CD14-positive monocyte (primary cell): Measurements from ENCODE around the gene CABP4. TPM values are rescaled to one million over a fixed set of nuclear protein-coding genes. Genes with fewer than 3 reads are reported as not detected.

Experiments
- DNase-seq, 3 donors: peaks; one replicate each; pipeline ENCODE4 v3.0.0-alpha.2; 2011 to 2022
- H2AFZ ChIP-seq: 2 replicates; pipeline ENCODE4 v1.6.0; 2012; ENCODE audit warnings: mild to moderate bottlenecking, low read depth, low read length, inconsistent platforms; ENCODE audit not compliant: insufficient read depth, poor library complexity, severe bottlenecking
- H3K27ac ChIP-seq, 2 donors: 1 replicate in 1 of 2; 2 replicates in 1 of 2; pipeline ENCODE4 v1.5.1; 2012 to 2013; ENCODE audit warnings: low read length in 2 of 2, control low read depth in 1 of 2, inconsistent platforms in 1 of 2, low read depth in 1 of 2, mild to moderate bottlenecking in 1 of 2
- H3K27me3 ChIP-seq, 2 donors: one replicate each; pipeline versions ENCODE4 v1.6.0 to v1.6.1; 2011 to 2013; ENCODE audit warnings: low read length in 2 of 2; ENCODE audit not compliant: control insufficient read depth in 2 of 2, insufficient read depth in 2 of 2
- H3K36me3 ChIP-seq, 2 donors: replicated peaks in 1 of 2; 1 replicate in 1 of 2; 2 replicates in 1 of 2; pipeline versions ENCODE4 v1.5.1 to v1.6.1; 2012 to 2013; ENCODE audit warnings: low read length in 2 of 2, control low read depth in 1 of 2, inconsistent platforms in 1 of 2, mild to moderate bottlenecking in 1 of 2; ENCODE audit not compliant: insufficient read depth in 2 of 2, control insufficient read depth in 1 of 2
- H3K4me1 ChIP-seq, 2 donors: 1 replicate in 1 of 2; 2 replicates in 1 of 2; pipeline versions ENCODE4 v1.5.1 to v1.6.1; 2012 to 2013; ENCODE audit warnings: low read length in 2 of 2, control low read depth in 1 of 2, inconsistent platforms in 1 of 2, mild to moderate bottlenecking in 1 of 2, moderate library complexity in 1 of 2; ENCODE audit not compliant: insufficient read depth in 2 of 2, control insufficient read depth in 1 of 2
- H3K4me2 ChIP-seq: replicated peaks from 2 replicates; pipeline ENCODE3; 2012; ENCODE audit warnings: low read length, moderate library complexity, mild to moderate bottlenecking; ENCODE audit not compliant: poor library complexity, severe bottlenecking; ENCODE audit errors: extremely low read depth
- H3K4me3 ChIP-seq, 3 experiments: fragments of 200-600 bp in 1 of 3; sonication (generic) in 1 of 3; replicated peaks in 1 of 3; 1 replicate in 2 of 3; 2 replicates in 1 of 3; pipeline ENCODE4 v1.5.1; 2011 to 2013; ENCODE audit warnings: low read length in 3 of 3, mild to moderate bottlenecking in 3 of 3, control low read depth in 2 of 3, low read depth in 2 of 3, inconsistent platforms in 1 of 3, moderate library complexity in 1 of 3
- H3K79me2 ChIP-seq: 2 replicates; pipeline ENCODE4 v1.6.0; 2012; ENCODE audit warnings: mild to moderate bottlenecking, control low read depth, inconsistent platforms, low read length, moderate library complexity; ENCODE audit not compliant: insufficient read depth
- H3K9ac ChIP-seq: 2 replicates; pipeline ENCODE4 v1.6.0; 2017; ENCODE audit warnings: low read length, mild to moderate bottlenecking; ENCODE audit not compliant: insufficient read depth, poor library complexity, severe bottlenecking
- H3K9me3 ChIP-seq, 2 donors: replicated peaks in 1 of 2; 1 replicate in 1 of 2; 2 replicates in 1 of 2; pipeline versions ENCODE4 v1.5.1 to v1.6.1; 2012 to 2013; ENCODE audit warnings: low read length in 2 of 2, control low read depth in 1 of 2; ENCODE audit not compliant: control insufficient read depth in 1 of 2, insufficient read depth in 1 of 2
- H4K20me1 ChIP-seq: 2 replicates; pipeline ENCODE4 v1.6.0; 2012; ENCODE audit warnings: mild to moderate bottlenecking, low read length, control low read depth, moderate library complexity; ENCODE audit not compliant: insufficient read depth
- H3K27ac Mint-ChIP-seq, 7 donors: one replicate each; pipeline ENCODE4 v1.8.0; 2020; ENCODE audit warnings: mild to moderate bottlenecking in 7 of 7, mixed read lengths in 7 of 7, moderate library complexity in 6 of 7, inconsistent platforms in 2 of 7
- H3K27me3 Mint-ChIP-seq, 3 donors: one replicate each; pipeline ENCODE4 v1.8.0; 2021 to 2022; ENCODE audit warnings: low read depth in 3 of 3, mild to moderate bottlenecking in 3 of 3, mixed read lengths in 3 of 3, moderate library complexity in 3 of 3, inconsistent platforms in 1 of 3
- H3K36me3 Mint-ChIP-seq, 2 donors: one replicate each; pipeline ENCODE4 v1.8.0; 2020; ENCODE audit warnings: mixed read lengths in 2 of 2, inconsistent platforms in 1 of 2, mild to moderate bottlenecking in 1 of 2
- H3K4me1 Mint-ChIP-seq: one replicate; pipeline ENCODE4 v1.8.0; 2020; ENCODE audit warnings: mild to moderate bottlenecking, mixed read lengths
- H3K4me3 Mint-ChIP-seq, 2 donors: one replicate each; pipeline ENCODE4 v1.8.0; 2020; ENCODE audit warnings: mild to moderate bottlenecking in 2 of 2, mixed read lengths in 2 of 2, moderate library complexity in 1 of 2
- H3K9me3 Mint-ChIP-seq, 7 donors: one replicate each; pipeline ENCODE4 v1.8.0; 2020 to 2022; ENCODE audit warnings: mixed read lengths in 7 of 7, mild to moderate bottlenecking in 6 of 7, moderate library complexity in 6 of 7, inconsistent platforms in 2 of 7
- WGBS: methylation state at CpG from one replicate; pipeline ENCODE4 v1.1.5; 2013; ENCODE audit warnings: missing lambda C conversion rate; ENCODE audit not compliant: insufficient coverage; 5-methylcytosine and 5-hydroxymethylcytosine counted together
- intact Hi-C, 2 donors: fragments of 100-400 bp; cut with micrococcal nuclease; formaldehyde crosslinking; loops; one replicate each; pipeline versions ENCODE4 v1.15.0 to v1.15.1; 2023
- polyA plus RNA-seq, 3 donors: library from polyadenylated mRNA; depleted of rRNA in 1 of 3; unstranded in 2 of 3; stranded (reverse) in 1 of 3; fragments of 300-500 nt in 2 of 3; fragments of >200 nt in 1 of 3; fragmentation: Illumina TruSeq in 2 of 3; gene quantifications; 1 replicate in 2 of 3; 2 replicates in 1 of 3; pipeline ENCODE4 v1.2.3, GENCODE V29; 2012 to 2021
- TF ChIP-seq, protein P1 (sequence below): fragments of 200-600 bp; IDR thresholded peaks from one replicate; pipeline ENCODE4 v1.8.0; 2022; ENCODE audit warnings: antibody characterized with exemption, mild to moderate bottlenecking

CABP4 gene
- polyA plus RNA-seq, 3 donors, result 0.28 to 1.7 TPM; not detected in 1

DNA sequence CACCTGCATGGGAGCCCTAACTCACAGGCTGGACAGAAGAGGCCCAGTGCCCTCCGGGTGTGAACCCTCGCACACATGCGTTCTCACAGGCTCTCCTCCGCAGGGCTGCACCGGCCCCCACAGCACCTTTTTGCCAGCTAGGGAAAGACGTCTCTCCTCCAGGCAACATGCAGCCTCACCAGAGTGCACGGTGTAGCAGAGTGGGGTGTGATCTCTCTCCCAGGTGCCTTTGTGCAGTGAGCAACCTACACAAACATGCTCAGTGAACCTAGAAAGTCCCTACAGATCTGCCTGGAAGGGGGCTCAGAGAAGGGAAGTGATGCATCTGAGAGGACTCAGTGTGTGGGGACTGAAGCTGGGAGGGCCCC, 43.4 kb upstream of the CABP4 start:
- Mint-ChIP-seq H3K4me3 (no peak overlapping the region), H3K27ac (no peak overlapping the region), H3K4me1 (peaks cover 45% of the 10 kb centered on the region), H3K9me3 (peaks cover 0 to 9% (median 4%) of the 10 kb centered on the region in 7 donors), H3K27me3 (peaks cover 34 to 55% (median 49%) of the 10 kb centered on the region in 3 donors), H3K36me3 (peaks cover 17 to 25% of the 10 kb centered on the region in 2 donors)
- no peak overlapping the region for H3K4me3 ChIP-seq
- peaks cover 6 to 34% of the 10 kb centered on the region in 2 donors for H3K27me3 ChIP-seq
- H3K79me2 ChIP-seq, result no peaks in the 10 kb centered on the region
- H3K4me1 ChIP-seq, result peaks cover 37 to 51% of the 10 kb centered on the region in 2 donors
- TF ChIP-seq, protein P1, sequence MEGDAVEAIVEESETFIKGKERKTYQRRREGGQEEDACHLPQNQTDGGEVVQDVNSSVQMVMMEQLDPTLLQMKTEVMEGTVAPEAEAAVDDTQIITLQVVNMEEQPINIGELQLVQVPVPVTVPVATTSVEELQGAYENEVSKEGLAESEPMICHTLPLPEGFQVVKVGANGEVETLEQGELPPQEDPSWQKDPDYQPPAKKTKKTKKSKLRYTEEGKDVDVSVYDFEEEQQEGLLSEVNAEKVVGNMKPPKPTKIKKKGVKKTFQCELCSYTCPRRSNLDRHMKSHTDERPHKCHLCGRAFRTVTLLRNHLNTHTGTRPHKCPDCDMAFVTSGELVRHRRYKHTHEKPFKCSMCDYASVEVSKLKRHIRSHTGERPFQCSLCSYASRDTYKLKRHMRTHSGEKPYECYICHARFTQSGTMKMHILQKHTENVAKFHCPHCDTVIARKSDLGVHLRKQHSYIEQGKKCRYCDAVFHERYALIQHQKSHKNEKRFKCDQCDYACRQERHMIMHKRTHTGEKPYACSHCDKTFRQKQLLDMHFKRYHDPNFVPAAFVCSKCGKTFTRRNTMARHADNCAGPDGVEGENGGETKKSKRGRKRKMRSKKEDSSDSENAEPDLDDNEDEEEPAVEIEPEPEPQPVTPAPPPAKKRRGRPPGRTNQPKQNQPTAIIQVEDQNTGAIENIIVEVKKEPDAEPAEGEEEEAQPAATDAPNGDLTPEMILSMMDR, result no peak
- H3K9ac ChIP-seq, result no peak overlapping the region
- 83% methylated on average over 1 of the region's 7 CpGs for WGBS
- no peaks in the 10 kb centered on the region for H3K9me3 ChIP-seq
- peaks cover 6 to 9% of the 10 kb centered on the region in 2 donors for H3K36me3 ChIP-seq
- H2AFZ ChIP-seq, result no peak overlapping the region
- peaks cover 33% of the 10 kb centered on the region for H4K20me1 ChIP-seq
- H3K4me2 ChIP-seq, result no peak overlapping the region
- no peak overlapping the region for H3K27ac ChIP-seq
- intact Hi-C loops, result no loop called here
- DNase-seq, result no peak

DNA sequence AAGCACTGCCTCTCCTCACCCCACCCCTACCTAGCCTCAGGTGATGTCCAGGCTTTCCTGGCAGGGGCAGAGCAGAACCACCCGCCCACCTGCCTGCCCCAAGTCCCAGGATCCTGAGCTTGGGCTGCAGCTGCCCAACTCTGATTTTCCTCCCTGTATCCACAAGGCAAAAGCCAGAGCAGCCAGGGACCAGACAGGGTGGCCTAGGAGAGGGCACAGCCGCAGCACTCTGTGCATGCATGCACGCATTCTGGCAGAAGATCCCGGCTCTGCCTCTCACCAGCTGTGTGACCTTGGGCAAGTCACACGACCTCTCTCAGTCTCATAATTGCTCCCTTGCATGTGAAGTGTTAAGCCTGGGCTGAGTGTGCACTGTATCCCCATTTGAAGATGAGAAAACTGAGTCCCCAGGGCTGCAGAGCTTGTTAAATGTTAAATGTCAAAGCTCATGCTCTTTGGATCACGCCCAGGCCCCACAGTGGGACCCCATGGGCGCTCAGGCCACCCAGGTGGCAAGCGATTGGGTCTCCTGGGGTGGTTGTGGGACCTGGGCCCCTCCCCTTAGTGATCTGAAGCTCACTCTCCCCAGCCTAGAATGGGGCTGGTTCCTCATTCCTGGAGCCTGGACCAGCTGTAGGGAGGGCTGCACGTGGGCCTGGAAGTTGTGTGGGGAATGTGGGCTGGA, 42.5 kb upstream of the CABP4 start:
- Histone ChIP-seq H2AFZ (no peak overlapping the region), H3K27me3 (peaks cover 6 to 43% of the 10 kb centered on the region in 2 donors), H3K79me2 (no peaks in the 10 kb centered on the region), H4K20me1 (peaks cover 25% of the 10 kb centered on the region), H3K4me3 (no peak overlapping the region), H3K4me1 (peaks cover 36 to 46% of the 10 kb centered on the region in 2 donors), H3K4me2 (no peak overlapping the region), H3K36me3 (peaks cover 0 to 5% of the 10 kb centered on the region in 2 donors), H3K9ac (no peak overlapping the region), H3K27ac (no peak overlapping the region), H3K9me3 (no peaks in the 10 kb centered on the region)
- WGBS, result 96% methylated on average over 5 of the region's 9 CpGs
- Mint-ChIP-seq H3K9me3 (peaks cover 0 to 10% (median 4%) of the 10 kb centered on the region in 7 donors), H3K36me3 (peaks cover 13 to 16% of the 10 kb centered on the region in 2 donors), H3K27me3 (peaks cover 38 to 64% (median 51%) of the 10 kb centered on the region in 3 donors), H3K27ac (no peak overlapping the region), H3K4me3 (no peak overlapping the region), H3K4me1 (peaks cover 41% of the 10 kb centered on the region)
- TF ChIP-seq, protein P1, result no peak
- intact Hi-C loops, result no loop called here
- no peak for DNase-seq
